Keratinocyte (primary cell): ENCODE data around the gene CATSPER4.

Experiments
- CTCF ChIP-seq, 3 experiments: IDR thresholded peaks in 1 of 3; conservative IDR thresholded peaks in 1 of 3; optimal IDR thresholded peaks in 1 of 3; 2 replicates in 2 of 3; 3 replicates in 1 of 3; pipeline versions ENCODE3 to v1.5.1; 2011; ENCODE audit warnings: low read length in 3 of 3, mild to moderate bottlenecking in 3 of 3, moderate library complexity in 2 of 3, control low read depth in 1 of 3, inconsistent platforms in 1 of 3; ENCODE audit not compliant: insufficient read depth in 2 of 3; ENCODE audit errors: extremely low read depth in 1 of 3
- EZH2 ChIP-seq: IDR thresholded peaks from one replicate; pipeline ENCODE4 v1.6.1; 2012; ENCODE audit warnings: inconsistent platforms, mild to moderate bottlenecking, low read length, moderate library complexity

DNA sequence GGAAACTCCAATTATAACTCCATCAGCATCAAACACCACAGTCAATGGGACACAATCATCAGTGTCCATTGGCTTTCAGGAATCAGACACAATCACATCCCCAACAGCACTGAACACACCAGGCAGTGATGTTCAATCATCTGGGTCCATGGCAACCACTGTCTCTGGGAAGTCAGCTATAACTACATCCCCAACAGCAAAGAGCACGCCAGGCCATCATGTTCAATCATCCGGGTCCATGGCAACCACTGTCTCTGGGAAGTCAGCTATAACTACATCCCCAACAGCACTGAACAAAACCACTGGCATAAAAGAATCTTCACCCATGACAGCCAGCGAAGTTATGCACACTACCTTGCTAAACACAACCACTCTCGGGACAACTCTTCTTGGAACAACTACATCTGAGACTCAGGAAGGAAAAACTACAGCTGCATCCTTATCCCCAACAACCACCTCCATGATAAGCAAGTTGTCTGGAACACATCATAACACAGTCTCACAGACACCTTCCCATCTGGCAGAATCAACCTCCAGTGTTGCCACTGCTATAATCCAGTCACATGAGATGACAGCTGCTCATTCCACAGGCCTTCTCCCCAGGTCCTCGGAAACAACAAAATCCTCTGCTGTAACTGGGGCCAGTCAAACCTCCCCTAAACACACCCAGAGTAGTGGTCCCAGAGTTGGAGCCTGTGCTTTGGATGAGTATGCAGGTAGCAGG is 19.9 kb downstream of the CATSPER4 start:
- TF ChIP-seq EZH2 (no peak), CTCF (optimal IDR thresholded peaks at IDR 0.05 in 1 of 3, IDR thresholded peaks at IDR 0.05 in 1 of 3, conservative IDR thresholded peaks at IDR 0.05 in 1 of 3; ENCODE audit: extremely low read depth in 1 of 3, insufficient read depth in 2 of 3, low read length in 3 of 3) (no peak)
